ENCODE results near the gene GJC2. TPM values are rescaled to one million over a fixed set of nuclear protein-coding genes. Genes with fewer than 3 reads are reported as not detected.

The GJC2 gene
- polyA plus RNA-seq, 1 donor (not counting 4 experiments of a cell fraction or from before 2014, with no cell fraction given), result 0.58 TPM

GRCh38 chr1:228180959-228181644 is 31.4 kb downstream of the GJC2 start:
- Histone ChIP-seq H3K4me2 (ENCODE audit: control insufficient read depth, extremely low read depth, insufficient read depth, low read depth, low read length) (no peak overlapping the region), H3K79me2 (ENCODE audit: control insufficient read depth, insufficient read depth, low read length) (no peaks in the 10 kb centered on the region), H3K4me1 (ENCODE audit: control insufficient read depth, extremely low read depth, insufficient read depth, low read length) (no peaks in the 10 kb centered on the region), H3K9ac (ENCODE audit: control insufficient read depth, extremely low read depth, insufficient read depth, low read length) (no peak overlapping the region), H3K27ac (ENCODE audit: control insufficient read depth, insufficient read depth, low read length) (no peak overlapping the region), H3K4me3 (ENCODE audit: control insufficient read depth in 2 of 3, extremely low read depth in 1 of 3, insufficient read depth in 2 of 3, low read depth in 1 of 3, low read length in 3 of 3) (no peak overlapping the region), H3K9me3 (ENCODE audit: control insufficient read depth, low read depth, low read length) (no peaks in the 10 kb centered on the region), H3K9me1 (ENCODE audit: control insufficient read depth, extremely low read depth, insufficient read depth, low read length) (no peaks in the 10 kb centered on the region), H2AFZ (ENCODE audit: control insufficient read depth, low read length) (no peak overlapping the region), H4K20me1 (ENCODE audit: control insufficient read depth, extremely low read depth, insufficient read depth, low read length) (no peaks in the 10 kb centered on the region), H3K27me3 (ENCODE audit: control insufficient read depth, extremely low read depth, insufficient read depth, low read length) (no peaks in the 10 kb centered on the region), H3K36me3 (ENCODE audit: control insufficient read depth in 2 of 2, extremely low read depth in 1 of 2, insufficient read depth in 2 of 2, low read length in 2 of 2) (no peaks in the 10 kb centered on the region)
- no peak for DNase-seq (ENCODE audit: low read depth, low spot score)
- no peak for TF ChIP-seq CTCF (optimal IDR thresholded peaks at IDR 0.05 in 1 of 3, IDR thresholded peaks at IDR 0.05 in 1 of 3, conservative IDR thresholded peaks at IDR 0.05 in 1 of 3; ENCODE audit: extremely low read depth in 1 of 3, insufficient read depth in 2 of 3, low read length in 3 of 3)
- TF ChIP-seq EZH2 (IDR thresholded peaks at IDR 0.05; ENCODE audit: low read length), result no peak
- dilution Hi-C loops (cut with MboI; ENCODE audit: extremely low pct_ligation_motif_present, low sequenced_read_pairs), result no loop called here
- no peak for FAIRE-seq

GRCh38 chr1:228181645-228182034 is 31.9 kb downstream of the GJC2 start:
- H3K27ac ChIP-seq (ENCODE audit: control insufficient read depth, insufficient read depth, low read length), result no peak overlapping the region
- H3K9me1 ChIP-seq (ENCODE audit: control insufficient read depth, extremely low read depth, insufficient read depth, low read length), result no peaks in the 10 kb centered on the region
- no peaks in the 10 kb centered on the region for H3K79me2 ChIP-seq (ENCODE audit: control insufficient read depth, insufficient read depth, low read length)
- H3K36me3 ChIP-seq (ENCODE audit: control insufficient read depth in 2 of 2, extremely low read depth in 1 of 2, insufficient read depth in 2 of 2, low read length in 2 of 2), result no peaks in the 10 kb centered on the region
- no peaks in the 10 kb centered on the region for H3K4me1 ChIP-seq (ENCODE audit: control insufficient read depth, extremely low read depth, insufficient read depth, low read length)
- no peak overlapping the region for H3K4me3 ChIP-seq (ENCODE audit: control insufficient read depth in 2 of 3, extremely low read depth in 1 of 3, insufficient read depth in 2 of 3, low read depth in 1 of 3, low read length in 3 of 3)
- no peaks in the 10 kb centered on the region for H3K27me3 ChIP-seq (ENCODE audit: control insufficient read depth, extremely low read depth, insufficient read depth, low read length)
- no peaks in the 10 kb centered on the region for H4K20me1 ChIP-seq (ENCODE audit: control insufficient read depth, extremely low read depth, insufficient read depth, low read length)
- no peak overlapping the region for H2AFZ ChIP-seq (ENCODE audit: control insufficient read depth, low read length)
- H3K9ac ChIP-seq (ENCODE audit: control insufficient read depth, extremely low read depth, insufficient read depth, low read length), result no peak overlapping the region
- FAIRE-seq (no peak), DNase-seq (ENCODE audit: low read depth, low spot score) (no peak)
- no peak overlapping the region for H3K4me2 ChIP-seq (ENCODE audit: control insufficient read depth, extremely low read depth, insufficient read depth, low read depth, low read length)
- H3K9me3 ChIP-seq (ENCODE audit: control insufficient read depth, low read depth, low read length), result no peaks in the 10 kb centered on the region
- TF ChIP-seq CTCF (optimal IDR thresholded peaks at IDR 0.05 in 1 of 3, IDR thresholded peaks at IDR 0.05 in 1 of 3, conservative IDR thresholded peaks at IDR 0.05 in 1 of 3; ENCODE audit: extremely low read depth in 1 of 3, insufficient read depth in 2 of 3, low read length in 3 of 3) (no peak), EZH2 (IDR thresholded peaks at IDR 0.05; ENCODE audit: low read length) (no peak)
- dilution Hi-C loops (cut with MboI; ENCODE audit: extremely low pct_ligation_motif_present, low sequenced_read_pairs), result no loop called here

Measured in keratinocyte (primary cell).